OCI-LY7 (cell line): Measurements from ENCODE around the gene PCDHAC2. TPM values are rescaled to one million over a fixed set of nuclear protein-coding genes. Genes with fewer than 3 reads are reported as not detected.

Experiments used
- BruUV-seq: library from RNA; stranded (reverse); fragments of 400-500 nt; replicated peaks from 2 replicates; lab custom pipeline; 2021; lab: Mats Ljungman, UMichigan
- CTCF ChIA-PET: fragments of 300-600 bp; sonication (Branson Sonifier 250); formaldehyde crosslinking; loops from one replicate; lab custom pipeline; 2022; ENCODE audit warnings: antibody characterized with exemption; ENCODE audit not compliant: unreplicated experiment; lab: Charles Lee
- POLR2A ChIA-PET: fragments of 300-600 bp; sonication (Branson Sonifier 250); formaldehyde crosslinking; loops from one replicate; lab custom pipeline; 2022; ENCODE audit warnings: antibody characterized with exemption; lab: Charles Lee
- DNase-seq: peaks from one replicate; pipeline ENCODE4 v3.0.0-alpha.2; 2015; ENCODE audit warnings: low spot score
- H2AFZ ChIP-seq: fragments of 200-600 bp; sonication (generic), shearing (Covaris generic); 2 replicates; pipeline ENCODE4 v1.6.1; 2014; ENCODE audit warnings: mild to moderate bottlenecking, antibody characterized with exemption, low read length, moderate library complexity
- H3K27ac ChIP-seq: fragments of 200-600 bp; sonication (generic); 2 replicates; pipeline ENCODE4 v1.5.1; 2014; ENCODE audit warnings: mixed run types, low read depth, mild to moderate bottlenecking, moderate library complexity, low read length, inconsistent platforms; ENCODE audit not compliant: poor library complexity, severe bottlenecking
- H3K36me3 ChIP-seq: fragments of 200-600 bp; sonication (generic); 2 replicates; pipeline ENCODE4 v1.6.1; 2014; ENCODE audit warnings: mild to moderate bottlenecking, antibody characterized with exemption, low read length, moderate library complexity, mixed read lengths; ENCODE audit not compliant: insufficient read depth
- H3K4me1 ChIP-seq: fragments of 200-600 bp; sonication (generic); 2 replicates; pipeline ENCODE4 v1.5.1; 2014; ENCODE audit warnings: mild to moderate bottlenecking, low read length; ENCODE audit not compliant: insufficient read depth, poor library complexity, severe bottlenecking
- H3K4me2 ChIP-seq: fragments of 200-600 bp; sonication (generic); 2 replicates; pipeline ENCODE4 v1.6.1; 2014; ENCODE audit warnings: mild to moderate bottlenecking, low read length
- H3K4me3 ChIP-seq: fragments of 200-600 bp; sonication (generic); 2 replicates; pipeline ENCODE4 v1.5.1; 2014; ENCODE audit warnings: mild to moderate bottlenecking, low read depth, low read length; ENCODE audit not compliant: poor library complexity, severe bottlenecking
- H3K79me2 ChIP-seq: fragments of 200-600 bp; sonication (generic); 2 replicates; pipeline ENCODE4 v1.6.1; 2016; ENCODE audit warnings: low read depth, mild to moderate bottlenecking, low read length, moderate library complexity, mixed read lengths; ENCODE audit not compliant: insufficient read depth
- H3K9me2 ChIP-seq: fragments of 200-600 bp; sonication (generic); 2 replicates; pipeline ENCODE4 v1.6.1; 2016; ENCODE audit warnings: mild to moderate bottlenecking, low read length, mixed read lengths; ENCODE audit not compliant: insufficient read depth
- H3K9me3 ChIP-seq: fragments of 200-600 bp; sonication (generic); 2 replicates; pipeline ENCODE4 v1.6.1; 2014; ENCODE audit warnings: mild to moderate bottlenecking, mixed run types, low read length, mixed read lengths
- H4K20me1 ChIP-seq: fragments of 200-600 bp; sonication (generic); 2 replicates; pipeline ENCODE4 v1.6.1; 2014; ENCODE audit warnings: mild to moderate bottlenecking, antibody characterized with exemption, low read length, moderate library complexity, mixed read lengths; ENCODE audit not compliant: insufficient read depth
- CTCF ChIP-seq: fragments of 200-600 bp; sonication (generic); conservative IDR thresholded peaks from 2 replicates; pipeline ENCODE4 v1.5.1; 2014; ENCODE audit warnings: mild to moderate bottlenecking, antibody characterized with exemption, low read length, moderate library complexity, mixed read lengths
- EZH2phosphoT487 ChIP-seq: fragments of 200-600 bp; sonication (generic); IDR thresholded peaks from 2 replicates; pipeline ENCODE4 v1.6.1; 2018; ENCODE audit warnings: low read depth, borderline replicate concordance, mild to moderate bottlenecking, mixed run types, antibody characterized with exemption, low read length, moderate library complexity, mixed read lengths
- intact Hi-C: fragments of 100-400 bp; cut with micrococcal nuclease; formaldehyde crosslinking; loops from one replicate; pipeline ENCODE4 v1.10.0; 2022; ENCODE audit not compliant: unreplicated experiment
- total RNA-seq, 2 experiments: library from RNA; depleted of rRNA in 1 of 2; stranded (reverse); fragments of >200 nt in 1 of 2; shearing (Covaris generic) in 1 of 2; gene quantifications; 2 replicates each; pipeline ENCODE4 v1.2.3, GENCODE V29; 2014 to 2022

The PCDHAC2 gene
- total RNA-seq, 2 experiments from 2014 or later: not detected

- no TSS peak for BruUV-seq
- no peak overlapping the region for H3K4me3 ChIP-seq
- H3K9me2 ChIP-seq: no peaks in the 10 kb centered on the region
- POLR2A ChIA-PET: no interaction called here
- H3K36me3 ChIP-seq: no peaks in the 10 kb centered on the region
- no peaks in the 10 kb centered on the region for H3K79me2 ChIP-seq
- H3K9me3 ChIP-seq: no peaks in the 10 kb centered on the region
- CTCF ChIA-PET: interaction anchor here (0.6 kb wide), 1 partner anchor 13 kb away, joined by 4 read pairs; no protein-coding TSS in a partner anchor
- H3K27ac ChIP-seq: no peak overlapping the region
- no peak for DNase-seq
- H4K20me1 ChIP-seq: no peaks in the 10 kb centered on the region
- H3K4me2 ChIP-seq: no peak overlapping the region
- H3K4me1 ChIP-seq: no peaks in the 10 kb centered on the region
- TF ChIP-seq EZH2phosphoT487 (no peak), CTCF (no peak)
- no peak overlapping the region for H2AFZ ChIP-seq
- intact Hi-C loops: no loop called here
Measured at GRCh38 chr5:140988100-140988499, 21.8 kb downstream of the PCDHAC2 start.

- no peaks in the 10 kb centered on the region for H3K79me2 ChIP-seq
- no peaks in the 10 kb centered on the region for H4K20me1 ChIP-seq
- CTCF ChIA-PET: no interaction called here
- POLR2A ChIA-PET: no interaction called here
- H3K27ac ChIP-seq: no peak overlapping the region
- intact Hi-C loops: no loop called here
- no TSS peak for BruUV-seq
- TF ChIP-seq CTCF: no peak
- TF ChIP-seq EZH2phosphoT487: no peak
- no peak overlapping the region for H2AFZ ChIP-seq
- no peaks in the 10 kb centered on the region for H3K4me1 ChIP-seq
- H3K36me3 ChIP-seq: no peaks in the 10 kb centered on the region
- DNase-seq: no peak
- H3K9me3 ChIP-seq: no peaks in the 10 kb centered on the region
- no peak overlapping the region for H3K4me2 ChIP-seq
- no peaks in the 10 kb centered on the region for H3K9me2 ChIP-seq
- no peak overlapping the region for H3K4me3 ChIP-seq
Measured at GRCh38 chr5:140988608-140989007, 22.3 kb downstream of the PCDHAC2 start.

- ChIA-PET POLR2A (no interaction called here), CTCF (no interaction called here)
- Histone ChIP-seq H3K4me1 (no peaks in the 10 kb centered on the region), H3K27ac (no peak overlapping the region), H3K9me2 (no peaks in the 10 kb centered on the region), H3K4me3 (no peak overlapping the region), H2AFZ (no peak overlapping the region), H3K36me3 (no peaks in the 10 kb centered on the region), H3K79me2 (no peaks in the 10 kb centered on the region), H3K4me2 (no peak overlapping the region), H4K20me1 (no peaks in the 10 kb centered on the region), H3K9me3 (no peaks in the 10 kb centered on the region)
- intact Hi-C loops: no loop called here
- TF ChIP-seq EZH2phosphoT487 (no peak), CTCF (no peak)
- no peak for DNase-seq
- no TSS peak for BruUV-seq
Measured at GRCh38 chr5:140989254-140990020, 23.2 kb downstream of the PCDHAC2 start.
